ENCODE results near the gene CRYBA2.

Gene CRYBA2

GRCh38 chr2:218983934-218984238 lies 9.3 kb downstream of the CRYBA2 start:
- TF ChIP-seq FOXP2 (optimal IDR thresholded peaks at IDR 0.05; ENCODE audit: borderline replicate concordance, extremely low read depth, extremely low read length, insufficient read depth), result no peak
- TF ChIP-seq TAF1 (IDR thresholded peaks at IDR 0.05; ENCODE audit: borderline replicate concordance, insufficient read depth, low read length), result no peak
- no peak for TF ChIP-seq POLR2AphosphoS5 (IDR thresholded peaks at IDR 0.05; ENCODE audit: low read depth, low read length)
- TF ChIP-seq SIN3A (IDR thresholded peaks at IDR 0.05; ENCODE audit: borderline replicate concordance, insufficient read depth, low read length), result no peak
- TF ChIP-seq REST (IDR thresholded peaks at IDR 0.05; ENCODE audit: insufficient read depth in 1 of 2, low read depth in 2 of 2, low read length in 2 of 2), result no peak

- TF ChIP-seq FOXP2 (optimal IDR thresholded peaks at IDR 0.05; ENCODE audit: borderline replicate concordance, extremely low read depth, extremely low read length, insufficient read depth) (no peak), REST (IDR thresholded peaks at IDR 0.05; ENCODE audit: insufficient read depth in 1 of 2, low read depth in 2 of 2, low read length in 2 of 2) (no peak), SIN3A (IDR thresholded peaks at IDR 0.05; ENCODE audit: borderline replicate concordance, insufficient read depth, low read length) (no peak), POLR2AphosphoS5 (IDR thresholded peaks at IDR 0.05; ENCODE audit: low read depth, low read length) (no peak), TAF1 (IDR thresholded peaks at IDR 0.05; ENCODE audit: borderline replicate concordance, insufficient read depth, low read length) (no peak)
Observed at GRCh38 chr2:218983263-218983933, 9.8 kb downstream of the CRYBA2 start.

GRCh38 chr2:218982586-218983262 lies 10.5 kb downstream of the CRYBA2 start:
- no peak for TF ChIP-seq TAF1 (IDR thresholded peaks at IDR 0.05; ENCODE audit: borderline replicate concordance, insufficient read depth, low read length)
- no peak for TF ChIP-seq SIN3A (IDR thresholded peaks at IDR 0.05; ENCODE audit: borderline replicate concordance, insufficient read depth, low read length)
- TF ChIP-seq POLR2AphosphoS5 (IDR thresholded peaks at IDR 0.05; ENCODE audit: low read depth, low read length), result no peak
- TF ChIP-seq REST (IDR thresholded peaks at IDR 0.05; ENCODE audit: insufficient read depth in 1 of 2, low read depth in 2 of 2, low read length in 2 of 2), result no peak
- TF ChIP-seq FOXP2 (optimal IDR thresholded peaks at IDR 0.05; ENCODE audit: borderline replicate concordance, extremely low read depth, extremely low read length, insufficient read depth), result no peak

GRCh38 chr2:218981881-218982585 lies 11.2 kb downstream of the CRYBA2 start:
- no peak for TF ChIP-seq TAF1 (IDR thresholded peaks at IDR 0.05; ENCODE audit: borderline replicate concordance, insufficient read depth, low read length)
- TF ChIP-seq SIN3A (IDR thresholded peaks at IDR 0.05; ENCODE audit: borderline replicate concordance, insufficient read depth, low read length), result no peak
- no peak for TF ChIP-seq REST (IDR thresholded peaks at IDR 0.05; ENCODE audit: insufficient read depth in 1 of 2, low read depth in 2 of 2, low read length in 2 of 2)
- no peak for TF ChIP-seq POLR2AphosphoS5 (IDR thresholded peaks at IDR 0.05; ENCODE audit: low read depth, low read length)
- TF ChIP-seq FOXP2 (optimal IDR thresholded peaks at IDR 0.05; ENCODE audit: borderline replicate concordance, extremely low read depth, extremely low read length, insufficient read depth), result no peak

All from PFSK-1 (cell line).